Astrocyte of the cerebellum (primary cell): ENCODE measurements around the gene CGB8.
A peak's percentile ranks its signal among the peaks of the same experiment; 100 is the strongest.
"Not testable (repeated sequence)": the region's sequence is repeated elsewhere in the genome, so short reads cannot be mapped to it uniquely, and the experiment has no call there.

ENCODE experiments used
- DNase-seq: peaks from one replicate; pipeline ENCODE4 v3.0.0-alpha.2; 2011; ENCODE audit warnings: low read depth
- H3K4me3 ChIP-seq: 2 replicates; pipeline ENCODE4 v1.5.1; 2011; ENCODE audit warnings: mild to moderate bottlenecking, low read depth, low read length, moderate library complexity
- CTCF ChIP-seq: IDR thresholded peaks from 2 replicates; pipeline ENCODE4 v1.5.1; 2012; ENCODE audit warnings: low read length, low read depth, moderate library complexity, mild to moderate bottlenecking; ENCODE audit errors: missing control alignments
- in situ Hi-C: cut with HindIII; loops from 2 replicates; pipeline ENCODE4 v1.10.0; 2017; ENCODE audit warnings: low sequenced_read_pairs

Gene CGB8

DNA sequence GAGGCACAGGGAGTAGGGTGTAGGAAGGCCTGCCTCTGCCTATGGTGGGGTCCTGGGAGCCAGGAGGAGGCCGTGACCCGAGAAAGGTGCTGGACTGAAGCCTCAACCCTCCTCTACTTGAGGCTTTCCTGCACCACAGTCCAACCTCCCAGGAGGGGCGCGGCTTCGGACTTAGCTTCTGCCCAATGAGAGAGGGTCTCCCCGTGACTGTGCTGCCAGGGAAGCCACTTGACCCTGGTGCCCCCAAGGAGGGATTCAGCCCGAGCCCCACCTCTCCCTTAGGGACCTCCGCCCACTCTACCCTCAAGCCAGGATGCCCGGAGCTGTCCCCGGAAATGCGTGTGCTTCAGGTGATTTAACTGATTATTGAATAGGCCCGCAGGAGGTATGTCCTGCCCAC is at the start of gene CGB8:
Gene CGB8, minus strand, starts transcription at position 101 of the 400 bp plus-strand sequence. CDS start 372 bp downstream, outside the sequence.
- H3K4me3 ChIP-seq, DNase-seq, in situ Hi-C loops: not testable (repeated sequence)

DNA sequence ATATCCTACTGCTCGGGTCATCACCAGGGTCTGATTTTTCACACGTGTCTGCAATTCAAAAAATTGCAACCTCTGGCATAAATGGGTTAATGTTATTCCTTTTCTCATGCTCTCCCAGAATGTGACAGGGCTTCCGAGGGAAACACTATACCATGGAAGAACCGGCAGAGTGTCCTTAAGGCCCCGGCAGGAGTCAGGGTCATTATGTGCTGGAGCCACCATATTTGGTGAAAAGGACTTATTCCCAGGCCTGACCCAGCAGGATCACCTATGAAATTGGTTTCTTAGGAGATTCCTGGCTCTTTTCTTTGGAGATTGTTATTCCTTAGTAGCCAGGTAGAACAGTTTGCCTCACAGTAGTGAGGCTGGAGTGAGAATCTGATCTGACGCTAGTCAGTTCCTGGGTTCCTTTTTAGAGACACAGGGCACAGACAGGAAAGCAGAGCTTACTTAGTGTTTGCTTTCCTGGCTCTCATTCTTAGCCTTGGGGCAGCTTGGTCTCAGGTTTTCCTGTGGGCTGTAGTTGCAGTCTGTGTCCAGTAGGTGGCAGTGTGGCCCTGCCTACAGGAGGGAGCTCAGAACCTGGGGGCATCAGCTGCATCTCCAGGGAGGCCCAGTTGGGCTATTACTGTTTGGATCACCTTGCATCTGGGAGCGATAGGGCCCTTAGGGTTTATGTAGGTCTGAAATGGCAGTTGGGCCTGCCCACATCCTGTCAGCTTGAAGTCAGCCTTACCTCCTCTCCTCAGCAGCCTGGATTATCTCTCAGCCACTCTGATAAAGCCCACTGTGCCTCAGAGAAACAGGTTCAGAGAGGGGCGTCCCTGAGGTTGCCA is 48.8 kb upstream of the CGB8 start:
- peak; percentile 100 for TF ChIP-seq CTCF
- in situ Hi-C loops = no loop called here
- DNase-seq = peak; percentile 48
- H3K4me3 ChIP-seq = no peak overlapping the region

DNA sequence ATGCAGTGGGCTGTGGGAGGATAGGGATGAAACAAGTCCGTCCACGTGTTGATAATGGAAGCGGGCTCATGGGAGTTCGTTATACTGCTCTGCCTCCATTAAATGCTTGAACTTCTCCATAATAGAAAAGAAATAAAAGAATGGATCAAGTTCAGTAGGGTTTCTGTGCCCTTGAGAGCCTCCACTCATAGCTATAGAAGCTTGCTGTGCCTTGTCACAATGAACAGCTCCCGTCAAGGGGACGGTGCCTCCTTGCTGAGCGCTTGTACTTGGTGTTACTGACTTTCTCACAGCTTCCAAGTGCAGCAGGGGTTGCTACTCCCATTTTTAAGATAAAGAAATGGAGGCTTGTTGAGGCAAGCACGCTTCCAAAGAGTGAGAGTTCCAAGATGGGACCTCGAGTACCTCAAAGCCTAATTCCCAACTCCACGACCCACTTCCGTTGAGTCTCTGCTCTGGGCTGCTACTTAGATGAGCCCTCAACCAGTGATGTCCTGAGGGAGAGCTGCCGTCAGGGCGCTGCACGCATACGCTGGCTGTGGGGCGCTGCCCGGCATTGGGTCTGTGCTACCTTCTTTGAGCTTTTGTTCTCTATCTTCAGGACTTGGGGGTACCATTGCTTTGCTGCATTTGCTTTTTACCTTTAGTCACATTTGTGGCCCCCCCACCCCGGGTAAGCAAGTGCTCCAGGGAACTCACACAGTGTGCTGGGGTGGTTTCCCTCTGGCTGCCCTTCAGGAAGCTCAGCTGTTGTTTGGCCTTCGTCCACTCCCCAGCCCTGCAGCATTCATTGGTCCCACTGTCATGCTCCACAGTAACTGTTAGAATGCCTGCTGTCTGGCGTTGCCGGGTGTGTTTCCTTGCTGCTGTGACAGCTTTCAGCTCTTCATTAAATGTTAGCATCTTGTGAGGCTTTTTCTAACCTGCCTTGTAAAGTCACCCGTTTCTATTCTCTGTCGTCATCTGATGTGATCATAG is 45.9 kb upstream of the CGB8 start:
- DNase-seq = no peak
- no peak overlapping the region for H3K4me3 ChIP-seq
- no peak for TF ChIP-seq CTCF
- in situ Hi-C loops = no loop called here

DNA sequence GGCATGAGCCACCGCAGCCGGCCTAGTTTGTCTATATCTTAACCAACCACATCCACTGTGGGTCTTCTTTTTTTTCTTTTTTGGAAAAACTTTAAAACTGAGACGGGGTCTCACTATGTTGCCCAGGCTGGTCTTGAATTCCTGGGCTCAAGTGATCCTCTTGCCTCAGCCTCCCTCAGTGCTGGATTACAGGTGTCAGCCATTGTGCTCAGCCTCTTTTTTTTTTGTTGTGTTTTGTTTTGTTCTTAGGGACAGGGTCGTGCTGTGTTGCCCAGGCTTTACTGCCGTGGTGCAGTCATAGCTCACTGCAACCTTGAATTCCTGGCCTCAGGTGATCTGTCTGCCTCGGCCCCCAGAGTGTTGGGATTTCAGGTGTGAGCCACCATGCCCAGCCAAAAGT is 43.8 kb upstream of the CGB8 start:
- in situ Hi-C loops = no loop called here
- DNase-seq = no peak
- no peak for TF ChIP-seq CTCF

DNA sequence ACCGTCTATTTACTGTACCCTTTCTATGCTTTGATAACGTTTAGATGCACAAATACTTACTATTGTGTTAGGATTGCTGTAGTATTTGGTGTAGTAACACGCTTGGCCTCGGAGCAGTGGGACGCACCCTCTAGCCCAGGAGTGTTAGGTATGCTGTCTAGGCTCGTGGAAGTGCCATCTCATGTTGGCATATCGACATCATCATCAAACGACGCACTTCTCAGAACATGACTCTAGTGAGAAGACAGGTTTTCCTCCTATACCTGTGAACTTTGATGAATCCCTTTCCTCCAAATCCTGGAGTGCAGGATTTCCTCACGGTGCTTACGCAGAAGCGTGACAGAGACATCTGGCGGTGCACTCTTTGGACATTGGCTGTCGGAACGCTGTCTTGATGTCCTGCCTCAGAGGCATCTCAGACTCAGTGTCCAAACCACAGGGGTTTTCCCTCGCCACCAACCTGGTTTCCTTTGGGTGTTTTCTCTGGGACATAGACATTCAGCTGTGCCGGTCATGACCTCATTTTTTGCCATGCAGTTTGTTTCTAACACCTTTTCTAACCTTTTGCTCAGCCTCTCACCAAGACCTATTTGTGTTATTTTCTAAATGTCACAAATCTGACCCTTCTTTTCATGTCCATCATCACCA is 42.6 kb upstream of the CGB8 start:
- TF ChIP-seq CTCF = no peak
- no peak for DNase-seq
- in situ Hi-C loops = no loop called here
- no peak overlapping the region for H3K4me3 ChIP-seq

More for the DNA sequence above, 43.8 kb upstream of the CGB8 start:
- no peak overlapping the region for H3K4me3 ChIP-seq

- no peak for TF ChIP-seq CTCF
- H3K4me3 ChIP-seq = peak overlapping the region; percentile 99
- no peak for DNase-seq
- in situ Hi-C loops = no loop called here
Measured at GRCh38 chr19:49086296-49086695, 37.4 kb upstream of the CGB8 start.
